Muscle of leg (tissue), 11 donors: ENCODE measurements around the gene ELOVL7. TPM values are rescaled to one million over a fixed set of nuclear protein-coding genes. Genes with fewer than 3 reads are reported as not detected.
"Not testable (repeated sequence)": the region's sequence is repeated elsewhere in the genome, so short reads cannot be mapped to it uniquely, and the experiment has no call there.

Source experiments
- DNase-seq: peaks from one replicate; pipeline ENCODE4 v3.0.0; 2013
- H3K27ac ChIP-seq: one replicate; pipeline ENCODE4 v1.5.1; 2013; ENCODE audit warnings: mild to moderate bottlenecking, low read length, control low read depth
- H3K27me3 ChIP-seq: one replicate; pipeline ENCODE4 v1.6.1; 2013; ENCODE audit warnings: low read length; ENCODE audit not compliant: control insufficient read depth, insufficient read depth
- H3K36me3 ChIP-seq: one replicate; pipeline ENCODE4 v1.6.1; 2013; ENCODE audit warnings: low read length; ENCODE audit not compliant: control insufficient read depth, insufficient read depth
- H3K4me1 ChIP-seq: one replicate; pipeline ENCODE4 v1.6.1; 2013; ENCODE audit warnings: low read length; ENCODE audit not compliant: control insufficient read depth, insufficient read depth
- H3K4me3 ChIP-seq: one replicate; pipeline ENCODE4 v1.5.1; 2013; ENCODE audit warnings: low read length, control low read depth
- H3K9me3 ChIP-seq: replicated peaks from 2 replicates; pipeline ENCODE4 v1.6.1; 2013; ENCODE audit warnings: low read depth, low read length; ENCODE audit not compliant: control insufficient read depth
- WGBS: methylation state at CpG from one replicate; pipeline ENCODE4 v1.1.5; 2013; ENCODE audit warnings: missing lambda C conversion rate; ENCODE audit not compliant: insufficient coverage; 5-methylcytosine and 5-hydroxymethylcytosine counted together
- polyA plus RNA-seq, 8 donors: library from polyadenylated mRNA; unstranded; fragments of 120-200 nt; gene quantifications; one replicate each; pipeline versions ENCODE4 v1.2.1 to v1.2.3, GENCODE V29; 2013; ENCODE audit warnings: inconsistent platforms in 1 of 8, low replicate concordance in 1 of 8; ENCODE audit not compliant: insufficient read length in 8 of 8, insufficient read depth in 1 of 8
- total RNA-seq: library from RNA; stranded (reverse); fragments of 120-200 nt; gene quantifications from one replicate; pipeline ENCODE4 v1.2.4, GENCODE V29; 2013

Gene ELOVL7
- total and polyA plus RNA-seq, 9 donors, result 0.11 to 3.4 (median 0.21) TPM

DNA sequence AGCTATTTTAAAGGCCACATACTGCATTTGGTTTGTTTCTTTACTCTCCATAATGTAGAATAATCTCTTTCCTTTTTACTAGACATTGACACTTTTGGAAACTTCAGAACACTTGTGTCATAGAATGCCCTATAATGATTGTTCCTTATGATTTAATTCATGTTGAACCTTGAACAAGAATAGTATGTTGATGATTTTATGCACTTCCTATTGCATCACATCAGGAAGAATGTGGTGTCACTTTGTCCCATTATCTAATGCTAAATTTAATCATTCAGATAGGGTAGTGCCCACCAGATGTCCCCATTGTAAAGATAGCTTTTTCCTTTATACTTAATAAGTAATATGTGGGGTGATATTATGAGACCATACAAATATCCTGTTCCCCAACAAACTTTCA, 124.7 kb downstream of the ELOVL7 start:
- Histone ChIP-seq H3K27me3 (no peaks in the 10 kb centered on the region), H3K4me3 (no peak overlapping the region), H3K36me3 (no peaks in the 10 kb centered on the region), H3K9me3 (no peaks in the 10 kb centered on the region), H3K4me1 (no peaks in the 10 kb centered on the region), H3K27ac (no peak overlapping the region)
- no peak for DNase-seq

DNA sequence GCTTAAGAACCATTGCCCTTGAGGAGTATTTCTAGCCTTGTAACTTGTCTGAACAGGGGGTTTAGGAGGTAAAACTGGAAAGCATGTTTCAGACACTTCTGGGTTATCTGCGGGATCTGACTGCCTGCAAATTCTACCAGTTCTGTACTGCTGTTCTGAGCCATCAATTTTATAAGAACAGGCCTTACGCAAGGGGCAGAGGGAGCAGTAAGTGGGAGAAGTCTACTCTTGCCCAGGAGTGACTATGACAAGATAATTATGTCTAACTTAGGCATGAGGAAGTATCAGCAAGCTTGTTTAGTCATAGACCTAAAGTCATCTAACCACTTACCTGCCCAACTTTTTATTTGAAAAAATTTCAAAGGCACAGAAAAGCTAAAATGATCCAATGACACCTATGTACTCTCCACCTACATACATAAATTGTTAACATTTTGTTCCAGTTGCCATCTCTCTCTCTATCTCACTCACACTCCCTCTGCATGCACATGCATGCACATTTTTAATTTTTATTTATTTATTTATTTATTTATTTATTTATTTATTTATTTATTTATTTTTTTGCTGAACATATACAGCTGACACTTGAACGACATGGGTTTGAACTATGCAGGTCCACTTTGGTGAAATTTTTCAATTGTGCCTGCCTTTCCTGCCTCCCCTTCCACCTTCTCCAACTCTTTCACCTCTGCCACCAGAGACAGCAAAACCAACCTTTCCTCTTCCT, 125.7 kb downstream of the ELOVL7 start:
- no peaks in the 10 kb centered on the region for H3K9me3 ChIP-seq
- H3K27me3 ChIP-seq, result no peaks in the 10 kb centered on the region
- H3K4me3 ChIP-seq, result no peak overlapping the region
- H3K27ac ChIP-seq, result no peak overlapping the region
- 83% methylated on average over 1 of the region's 3 CpGs for WGBS
- no peaks in the 10 kb centered on the region for H3K36me3 ChIP-seq
- H3K4me1 ChIP-seq, result no peaks in the 10 kb centered on the region
- no peak for DNase-seq

DNA sequence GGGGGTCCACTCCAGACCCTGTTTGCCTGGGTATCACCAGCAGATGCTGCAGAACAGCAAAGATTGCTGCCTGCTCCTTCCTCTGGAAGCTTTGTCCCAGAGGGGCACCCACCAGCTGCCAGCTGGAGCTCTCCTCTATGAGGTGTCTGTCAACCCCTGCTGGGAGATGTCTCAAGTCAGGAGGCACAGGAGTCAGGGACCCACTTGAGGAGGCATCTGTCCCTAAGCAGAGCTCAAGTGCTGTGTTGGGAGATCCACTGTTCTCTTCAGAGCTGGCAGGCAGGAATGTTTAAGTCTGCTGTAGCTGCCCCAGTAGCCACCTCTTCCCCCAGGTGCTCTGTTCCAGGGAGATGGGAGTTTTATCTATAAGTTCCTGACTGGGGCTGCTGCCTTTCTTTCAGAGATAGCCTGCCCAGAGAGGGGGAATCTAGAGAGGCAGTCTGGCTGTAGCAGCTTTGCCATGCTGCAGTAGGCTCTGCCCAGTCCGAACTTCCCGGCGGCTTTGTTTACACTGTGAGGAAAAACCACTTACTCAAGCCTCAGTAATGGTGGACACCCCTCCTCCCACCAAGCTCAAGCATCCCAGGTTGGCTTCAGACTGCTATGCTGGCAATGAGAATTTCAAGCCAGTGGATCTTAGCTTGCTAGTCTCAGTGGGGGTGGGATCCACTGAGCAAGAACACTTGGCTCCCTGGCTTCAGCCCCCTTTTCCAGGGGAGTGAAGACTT, 128.7 kb downstream of the ELOVL7 start:
- H3K27ac ChIP-seq, H3K4me1 ChIP-seq, H3K27me3 ChIP-seq, H3K36me3 ChIP-seq, H3K9me3 ChIP-seq, H3K4me3 ChIP-seq, DNase-seq: not testable (repeated sequence)
- WGBS, result no CpG with 5 or more reads among the region's 3 CpGs

DNA sequence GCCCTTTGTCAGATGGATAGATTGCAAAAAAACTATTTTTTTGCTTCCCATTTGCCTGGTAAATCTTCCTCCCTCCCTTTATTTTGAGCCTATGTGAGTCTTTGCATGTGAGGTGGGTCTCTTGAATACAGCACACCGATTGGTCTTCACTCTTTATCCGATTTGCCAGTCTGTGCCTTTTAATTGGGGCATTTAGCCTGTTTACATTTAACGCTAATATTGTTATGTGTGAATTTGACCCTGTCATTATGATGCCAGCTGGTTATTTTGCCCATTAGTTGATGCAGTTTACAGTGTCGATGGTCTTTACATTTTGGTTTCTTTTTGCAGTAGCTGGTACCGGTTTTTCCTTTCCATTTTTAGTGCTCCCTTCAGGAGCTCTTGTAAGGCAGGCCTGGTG, 131.1 kb downstream of the ELOVL7 start:
- H3K9me3 ChIP-seq, result no peaks in the 10 kb centered on the region
- no CpG with 5 or more reads among the region's 5 CpGs for WGBS
- no peak overlapping the region for H3K27ac ChIP-seq
- no peaks in the 10 kb centered on the region for H3K27me3 ChIP-seq
- H3K4me3 ChIP-seq, result no peak overlapping the region
- no peak for DNase-seq
- H3K36me3 ChIP-seq, result no peaks in the 10 kb centered on the region
- no peaks in the 10 kb centered on the region for H3K4me1 ChIP-seq

DNA sequence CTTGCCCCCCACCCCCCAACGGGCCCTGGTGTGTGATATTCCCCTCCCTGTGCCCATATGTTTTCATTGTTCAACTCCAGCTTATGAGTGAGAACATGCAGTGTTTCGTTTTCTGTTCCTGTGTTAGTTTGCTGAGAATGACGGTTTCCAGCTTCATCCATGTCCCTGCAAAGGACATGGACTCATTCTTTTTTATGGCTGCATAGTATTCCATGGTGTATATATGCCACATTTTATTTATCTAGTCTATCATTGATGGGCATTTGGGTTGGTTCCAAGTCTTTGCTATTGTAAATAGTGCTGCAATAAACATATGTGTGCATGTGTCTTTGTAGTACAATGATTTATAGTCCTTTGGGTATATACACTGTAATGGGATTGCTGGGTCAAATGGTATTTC, 132.2 kb downstream of the ELOVL7 start:
- no CpG with 5 or more reads among the region's 3 CpGs for WGBS

DNA sequence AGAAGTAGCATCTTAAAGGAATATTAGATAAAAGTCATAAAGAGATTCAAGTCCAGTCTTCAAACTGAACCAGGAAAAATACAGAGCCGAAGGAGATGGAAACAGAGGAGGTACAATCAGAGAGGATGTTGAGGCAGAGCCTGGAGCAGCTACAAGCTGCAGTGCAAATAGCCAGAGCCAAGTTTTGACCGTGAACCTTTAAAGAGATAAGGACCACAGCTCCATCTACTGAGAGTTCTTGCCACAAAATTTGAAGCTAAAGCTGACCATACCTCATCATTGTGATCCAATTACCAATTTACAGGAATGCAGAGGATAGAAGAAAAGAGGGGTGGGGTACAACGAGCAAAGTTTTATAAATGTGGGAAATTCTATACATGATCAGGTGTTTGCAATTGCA, 133.7 kb downstream of the ELOVL7 start:
- WGBS, result 90% methylated on average over 1 of the region's 3 CpGs
- DNase-seq, result no peak
- Histone ChIP-seq H3K4me1 (no peaks in the 10 kb centered on the region), H3K9me3 (no peaks in the 10 kb centered on the region), H3K4me3 (no peak overlapping the region), H3K27ac (no peak overlapping the region), H3K36me3 (no peaks in the 10 kb centered on the region), H3K27me3 (no peaks in the 10 kb centered on the region)

More for the DNA sequence above, 132.2 kb downstream of the ELOVL7 start:
- H3K4me3 ChIP-seq, H3K9me3 ChIP-seq, H3K36me3 ChIP-seq, DNase-seq, H3K4me1 ChIP-seq, H3K27ac ChIP-seq, H3K27me3 ChIP-seq: not testable (repeated sequence)

DNA sequence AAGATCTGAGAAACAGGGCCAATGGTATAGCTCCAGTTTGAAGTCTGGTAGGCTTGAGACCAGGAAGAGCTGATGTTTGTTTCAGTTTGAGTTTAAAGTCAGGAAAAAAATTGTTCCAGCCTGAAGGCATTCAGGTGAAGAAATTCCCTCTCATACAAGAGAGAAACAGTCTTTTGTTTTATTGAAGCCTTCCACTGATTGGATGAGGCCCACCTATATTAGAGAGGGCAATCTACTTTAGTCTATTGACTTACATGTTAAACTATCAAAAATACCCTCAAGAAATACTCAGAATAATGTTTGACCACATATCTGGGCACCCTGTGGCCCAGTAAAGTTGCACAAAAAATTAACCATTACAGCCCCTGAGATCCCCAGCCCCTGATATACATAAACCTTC, 138.9 kb downstream of the ELOVL7 start:
- Histone ChIP-seq H3K27me3 (peaks cover 2% of the 10 kb centered on the region), H3K27ac (no peak overlapping the region), H3K4me3 (no peak overlapping the region), H3K36me3 (no peaks in the 10 kb centered on the region), H3K4me1 (peaks cover 3% of the 10 kb centered on the region), H3K9me3 (no peaks in the 10 kb centered on the region)
- no peak for DNase-seq

DNA sequence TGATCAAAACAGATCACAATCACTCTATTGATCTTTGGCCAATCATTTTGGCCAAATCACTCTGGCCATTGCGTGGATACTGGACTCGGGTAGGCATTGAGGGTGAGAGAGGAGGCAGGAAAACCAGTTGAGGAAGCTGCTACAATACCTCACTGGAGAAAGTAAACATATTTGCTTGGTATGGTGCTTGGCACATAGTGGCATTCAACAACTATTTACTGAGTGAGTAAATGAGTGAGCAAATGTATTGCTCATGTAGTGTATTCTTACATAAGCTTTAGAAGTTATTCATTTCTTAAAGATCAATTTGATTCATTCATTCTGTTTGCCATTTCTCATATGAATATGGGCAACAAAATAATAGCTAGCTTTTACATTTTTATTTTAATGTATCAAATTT, 140.1 kb downstream of the ELOVL7 start:
- Histone ChIP-seq H3K4me3 (no peak overlapping the region), H3K27ac (no peak overlapping the region), H3K9me3 (no peaks in the 10 kb centered on the region), H3K4me1 (peaks cover 3% of the 10 kb centered on the region), H3K27me3 (peaks cover 2% of the 10 kb centered on the region), H3K36me3 (no peaks in the 10 kb centered on the region)
- 80% methylated on average over 2 of the region's 2 CpGs for WGBS
- DNase-seq, result no peak

Other genes starting within 250 kb of the ELOVL7 start
- 3.6 TPM for gene DEPDC1B, start 144.1 kb downstream of the ELOVL7 start, total RNA-seq
- 1 to 10 TPM; 3.8 to 6.4 (median 5.4) TPM for gene DEPDC1B, start 144.1 kb downstream of the ELOVL7 start, polyA plus RNA-seq
- 21.9 TPM for gene ERCC8, start 100.8 kb upstream of the ELOVL7 start, total RNA-seq
- 10 to 100 TPM; 10.4 to 15.3 (median 13.7) TPM for gene ERCC8, start 100.8 kb upstream of the ELOVL7 start, polyA plus RNA-seq
- gene NDUFAF2, start 100.9 kb upstream of the ELOVL7 start, total RNA-seq, result 34.4 TPM
- gene NDUFAF2, start 100.9 kb upstream of the ELOVL7 start, polyA plus RNA-seq, result 10 to 100 TPM; 21.4 to 34.1 (median 30.2) TPM